ENCODE measurements around the gene MAN1B1.

GRCh38 chr9:137037483-137037882, 49.3 kb upstream of the MAN1B1 start:
- TF ChIP-seq CTCF (IDR thresholded peaks at IDR 0.05) (no peak), EZH2 (IDR thresholded peaks at IDR 0.05) (no peak)
